Activated T-helper 17 cell treated with anti-CD3 and anti-CD28 coated beads, Interleukin-2, amount 50 U/mL, for 72 hours (primary cell): Measurements from ENCODE around the gene DIP2C. TPM values are rescaled to one million over a fixed set of nuclear protein-coding genes. Genes with fewer than 3 reads are reported as not detected.
"Not testable (repeated sequence)": the region's sequence is repeated elsewhere in the genome, so short reads cannot be mapped to it uniquely, and the experiment has no call there.

Experiments
- ATAC-seq: fragments of 150-1000 bp; cut with Tn5 transposase; replicated peaks from 2 replicates; pipeline ENCODE4 v1.10.0; 2021; ENCODE audit warnings: mild to moderate bottlenecking, moderate library complexity
- H3K27ac Mint-ChIP-seq: one replicate; pipeline ENCODE4 v1.8.0; 2022; ENCODE audit warnings: mixed read lengths
- H3K27me3 Mint-ChIP-seq: one replicate; pipeline ENCODE4 v1.8.0; 2022; ENCODE audit warnings: mixed read lengths
- H3K36me3 Mint-ChIP-seq: one replicate; pipeline ENCODE4 v1.8.0; 2022; ENCODE audit warnings: low read depth, mild to moderate bottlenecking, mixed read lengths
- H3K4me1 Mint-ChIP-seq: one replicate; pipeline ENCODE4 v1.8.0; 2022; ENCODE audit warnings: mixed read lengths
- H3K4me3 Mint-ChIP-seq: one replicate; pipeline ENCODE4 v1.8.0; 2022; ENCODE audit warnings: mild to moderate bottlenecking, mixed read lengths
- H3K9me3 Mint-ChIP-seq: one replicate; pipeline ENCODE4 v1.8.0; 2022; ENCODE audit warnings: mixed read lengths
- total RNA-seq, 2 donors: library from RNA; stranded (reverse); gene quantifications; one replicate each; pipeline ENCODE4 v1.2.3, GENCODE V29; 2022

DIP2C gene
- total RNA-seq, 2 donors from 2014 or later = 1.1 to 1.9 TPM

GRCh38 chr10:368107-368506, 321.4 kb downstream of the DIP2C start:
- not testable (repeated sequence) for H3K9me3 Mint-ChIP-seq, H3K27me3 Mint-ChIP-seq, H3K36me3 Mint-ChIP-seq, ATAC-seq, H3K4me1 Mint-ChIP-seq, H3K27ac Mint-ChIP-seq, H3K4me3 Mint-ChIP-seq

GRCh38 chr10:367636-368035, 321.8 kb downstream of the DIP2C start:
- no peak for ATAC-seq
- Mint-ChIP-seq H3K27ac (no peak overlapping the region), H3K4me1 (no peaks in the 10 kb centered on the region), H3K27me3 (no peaks in the 10 kb centered on the region), H3K36me3 (no peaks in the 10 kb centered on the region), H3K9me3 (no peaks in the 10 kb centered on the region), H3K4me3 (no peak overlapping the region)

GRCh38 chr10:366186-366585, 323.3 kb downstream of the DIP2C start:
- Mint-ChIP-seq H3K27ac (no peak overlapping the region), H3K4me1 (no peaks in the 10 kb centered on the region), H3K36me3 (peaks cover 6% of the 10 kb centered on the region), H3K4me3 (no peak overlapping the region), H3K27me3 (no peaks in the 10 kb centered on the region), H3K9me3 (no peaks in the 10 kb centered on the region)
- ATAC-seq = no peak

- no peak for ATAC-seq
- H3K36me3 Mint-ChIP-seq = peaks cover 6% of the 10 kb centered on the region
- H3K4me1 Mint-ChIP-seq = no peaks in the 10 kb centered on the region
- no peaks in the 10 kb centered on the region for H3K27me3 Mint-ChIP-seq
- H3K27ac Mint-ChIP-seq = no peak overlapping the region
- no peak overlapping the region for H3K4me3 Mint-ChIP-seq
- H3K9me3 Mint-ChIP-seq = no peaks in the 10 kb centered on the region
Measured at GRCh38 chr10:364267-364775, 325.1 kb downstream of the DIP2C start.

GRCh38 chr10:363152-363551, 326.3 kb downstream of the DIP2C start:
- Mint-ChIP-seq H3K27ac (no peak overlapping the region), H3K27me3 (no peaks in the 10 kb centered on the region), H3K9me3 (no peaks in the 10 kb centered on the region), H3K4me3 (no peak overlapping the region), H3K4me1 (no peaks in the 10 kb centered on the region), H3K36me3 (peaks cover 6% of the 10 kb centered on the region)
- ATAC-seq = no peak

- no peak for ATAC-seq
- H3K27me3 Mint-ChIP-seq = no peaks in the 10 kb centered on the region
- no peak overlapping the region for H3K27ac Mint-ChIP-seq
- H3K9me3 Mint-ChIP-seq = no peaks in the 10 kb centered on the region
- peaks cover 6% of the 10 kb centered on the region for H3K36me3 Mint-ChIP-seq
- no peaks in the 10 kb centered on the region for H3K4me1 Mint-ChIP-seq
- H3K4me3 Mint-ChIP-seq = no peak overlapping the region
Measured at GRCh38 chr10:361203-362081, 328.0 kb downstream of the DIP2C start.

- Mint-ChIP-seq H3K27me3 (no peaks in the 10 kb centered on the region), H3K4me1 (no peaks in the 10 kb centered on the region), H3K9me3 (no peaks in the 10 kb centered on the region), H3K36me3 (peaks cover 6% of the 10 kb centered on the region), H3K4me3 (no peak overlapping the region), H3K27ac (no peak overlapping the region)
- no peak for ATAC-seq
Measured at GRCh38 chr10:360653-361052, 328.8 kb downstream of the DIP2C start.

- Mint-ChIP-seq H3K4me3 (no peak overlapping the region), H3K27me3 (no peaks in the 10 kb centered on the region), H3K36me3 (peaks cover 12% of the 10 kb centered on the region), H3K27ac (no peak overlapping the region), H3K9me3 (no peaks in the 10 kb centered on the region), H3K4me1 (peaks cover 5% of the 10 kb centered on the region)
- no peak for ATAC-seq
Measured at GRCh38 chr10:359762-360161, 329.7 kb downstream of the DIP2C start.

- no peaks in the 10 kb centered on the region for H3K9me3 Mint-ChIP-seq
- H3K4me3 Mint-ChIP-seq = no peak overlapping the region
- H3K4me1 Mint-ChIP-seq = peaks cover 9% of the 10 kb centered on the region
- no peak for ATAC-seq
- H3K36me3 Mint-ChIP-seq = peaks cover 12% of the 10 kb centered on the region
- no peak overlapping the region for H3K27ac Mint-ChIP-seq
- H3K27me3 Mint-ChIP-seq = no peaks in the 10 kb centered on the region
Measured at GRCh38 chr10:359093-359492, 330.4 kb downstream of the DIP2C start.

- Mint-ChIP-seq H3K27ac (peak overlapping the region; percentile 79), H3K27me3 (no peaks in the 10 kb centered on the region), H3K4me3 (no peak overlapping the region), H3K36me3 (peaks cover 12% of the 10 kb centered on the region), H3K9me3 (no peaks in the 10 kb centered on the region), H3K4me1 (peaks cover 9% of the 10 kb centered on the region)
- ATAC-seq = no peak
Measured at GRCh38 chr10:357201-357950, 332.1 kb downstream of the DIP2C start.

GRCh38 chr10:356452-356851, 333.0 kb downstream of the DIP2C start:
- peak overlapping the region; percentile 44 for H3K4me3 Mint-ChIP-seq
- peaks cover 9% of the 10 kb centered on the region for H3K4me1 Mint-ChIP-seq
- peak; percentile 56 for ATAC-seq
- H3K36me3 Mint-ChIP-seq = peaks cover 6% of the 10 kb centered on the region
- no peaks in the 10 kb centered on the region for H3K27me3 Mint-ChIP-seq
- no peak overlapping the region for H3K27ac Mint-ChIP-seq
- no peaks in the 10 kb centered on the region for H3K9me3 Mint-ChIP-seq

- H3K27ac Mint-ChIP-seq = peak overlapping the region; percentile 48
- no peaks in the 10 kb centered on the region for H3K9me3 Mint-ChIP-seq
- H3K4me1 Mint-ChIP-seq = peaks cover 9% of the 10 kb centered on the region
- H3K27me3 Mint-ChIP-seq = no peaks in the 10 kb centered on the region
- peaks cover 6% of the 10 kb centered on the region for H3K36me3 Mint-ChIP-seq
- peak overlapping the region; percentile 44 for H3K4me3 Mint-ChIP-seq
- ATAC-seq = no peak
Measured at GRCh38 chr10:354901-355617, 334.4 kb downstream of the DIP2C start.

- Mint-ChIP-seq H3K36me3 (peaks cover 6% of the 10 kb centered on the region), H3K27ac (no peak overlapping the region), H3K9me3 (no peaks in the 10 kb centered on the region), H3K27me3 (no peaks in the 10 kb centered on the region), H3K4me1 (peaks cover 9% of the 10 kb centered on the region), H3K4me3 (peak overlapping the region; percentile 13)
- no peak for ATAC-seq
Measured at GRCh38 chr10:352476-353235, 336.8 kb downstream of the DIP2C start.
